Measurements from ENCODE around the gene ADAM29. TPM values are rescaled to one million over a fixed set of nuclear protein-coding genes. Genes with fewer than 3 reads are reported as not detected.

The ADAM29 gene
- not detected in 5 replicates for total RNA-seq (2022; extraction: Qiagen RNA extraction; ENCODE audit: low read depth)

GRCh38 chr4:174918058-174918457 is at the start of gene ADAM29:
ADAM29 (plus strand) TSS chr4:174918358; CDS start chr4:174975526, 57,168 bp downstream.

Other genes starting within 250 kb of the ADAM29 start
- not detected in 5 replicates for gene GLRA3, start 89.1 kb upstream of the ADAM29 start, total RNA-seq (2022; extraction: Qiagen RNA extraction; ENCODE audit: low read depth)

Data from A549 treated with RU486 at 1 μM for 4 hours (cell line).